HFFc6 (cell line): ENCODE measurements around the gene POLR3B. TPM values are rescaled to one million over a fixed set of nuclear protein-coding genes. Genes with fewer than 3 reads are reported as not detected.

ENCODE experiments used
- DNase-seq: peaks from one replicate; pipeline ENCODE4 v3.0.0-alpha.2; 2018
- H3K27ac Mint-ChIP-seq: 2 replicates; pipeline ENCODE4 v1.8.0; 2020; ENCODE audit warnings: mild to moderate bottlenecking, mixed read lengths
- H3K27me3 Mint-ChIP-seq: 2 replicates; pipeline ENCODE4 v1.8.0; 2021; ENCODE audit warnings: mild to moderate bottlenecking, moderate library complexity, mixed read lengths; ENCODE audit not compliant: insufficient read depth
- H3K36me3 Mint-ChIP-seq: 2 replicates; pipeline ENCODE4 v1.8.0; 2021; ENCODE audit warnings: low read depth, mixed read lengths
- H3K4me1 Mint-ChIP-seq: 2 replicates; pipeline ENCODE4 v1.8.0; 2020; ENCODE audit warnings: low read depth, mixed read lengths
- H3K4me3 Mint-ChIP-seq: 2 replicates; pipeline ENCODE4 v1.8.0; 2020; ENCODE audit warnings: mild to moderate bottlenecking, moderate library complexity, mixed read lengths
- H3K9me3 Mint-ChIP-seq: 2 replicates; pipeline ENCODE4 v1.8.0; 2020; ENCODE audit warnings: mild to moderate bottlenecking, mixed read lengths
- CTCF ChIP-seq: fragments of 200-600 bp; sonication (generic); IDR thresholded peaks from 2 replicates; pipeline ENCODE4 v1.5.0; 2021; ENCODE audit warnings: antibody characterized with exemption, mild to moderate bottlenecking
- total RNA-seq, 6 experiments: library from RNA; stranded (reverse); fragmentation: NEBNext Ultra II Directional; extraction: Animal tissue kit (Norgen Biotek cat#: 25700); gene quantifications; 2 replicates in 1 of 6; 3 replicates in 5 of 6; pipeline ENCODE4 v1.2.3, GENCODE V29; 2021

POLR3B gene
- total RNA-seq, 6 experiments from 2014 or later = 16.4 to 18.8 (median 17.3) TPM

- no peaks in the 10 kb centered on the region for H3K9me3 Mint-ChIP-seq
- peaks cover 17% of the 10 kb centered on the region for H3K4me1 Mint-ChIP-seq
- no peak overlapping the region for H3K4me3 Mint-ChIP-seq
- DNase-seq = no peak
- H3K27me3 Mint-ChIP-seq = no peaks in the 10 kb centered on the region; the same call in 1 of the 2 replicates
- no peak overlapping the region for H3K27ac Mint-ChIP-seq
- no peak for TF ChIP-seq CTCF
- H3K36me3 Mint-ChIP-seq = peaks cover 6% of the 10 kb centered on the region; the same call in 1 of the 2 replicates
Measured at GRCh38 chr12:106359646-106360399, 2.3 kb downstream of the POLR3B start.

DNA sequence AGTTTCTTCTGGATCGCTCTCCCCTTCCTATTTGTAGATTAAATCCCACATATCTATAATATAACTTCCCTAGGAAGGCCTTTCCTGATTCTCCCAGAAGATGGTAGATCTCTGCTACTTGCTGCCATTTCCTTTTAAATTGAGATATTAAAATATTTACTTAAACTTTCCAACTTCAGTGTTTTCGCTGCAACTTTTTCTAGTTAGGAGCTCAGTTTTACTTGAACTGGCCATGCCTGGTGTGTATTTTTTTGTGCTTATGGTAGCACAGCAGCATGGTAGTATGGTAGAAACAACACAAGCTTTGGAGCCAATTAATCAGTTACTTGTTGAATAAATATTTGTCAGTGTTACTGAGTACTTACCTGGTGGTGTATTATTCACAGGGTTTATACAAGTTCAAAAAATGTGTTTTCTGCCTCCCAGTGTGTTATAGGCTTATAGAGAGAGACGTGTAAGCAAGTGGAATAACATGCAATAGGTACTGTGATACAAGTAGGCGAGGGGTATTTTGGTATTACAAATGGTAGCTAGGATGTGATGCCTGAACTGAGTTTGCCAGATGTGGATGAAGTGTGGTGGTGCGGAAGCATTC, 2.9 kb downstream of the POLR3B start:
- Mint-ChIP-seq H3K27ac (no peak overlapping the region), H3K27me3 (no peaks in the 10 kb centered on the region; the same call in 1 of the 2 replicates), H3K4me3 (no peak overlapping the region), H3K4me1 (peaks cover 17% of the 10 kb centered on the region), H3K36me3 (peaks cover 6% of the 10 kb centered on the region; the same call in 1 of the 2 replicates), H3K9me3 (no peaks in the 10 kb centered on the region)
- no peak for DNase-seq
- no peak for TF ChIP-seq CTCF

- Mint-ChIP-seq H3K36me3 (peaks cover 6% of the 10 kb centered on the region; the same call in 1 of the 2 replicates), H3K4me3 (no peak overlapping the region), H3K4me1 (peaks cover 7% of the 10 kb centered on the region), H3K9me3 (no peaks in the 10 kb centered on the region), H3K27ac (no peak overlapping the region), H3K27me3 (no peaks in the 10 kb centered on the region; the same call in 1 of the 2 replicates)
- no peak for DNase-seq
- no peak for TF ChIP-seq CTCF
Measured at GRCh38 chr12:106362971-106363370, 5.4 kb downstream of the POLR3B start.

DNA sequence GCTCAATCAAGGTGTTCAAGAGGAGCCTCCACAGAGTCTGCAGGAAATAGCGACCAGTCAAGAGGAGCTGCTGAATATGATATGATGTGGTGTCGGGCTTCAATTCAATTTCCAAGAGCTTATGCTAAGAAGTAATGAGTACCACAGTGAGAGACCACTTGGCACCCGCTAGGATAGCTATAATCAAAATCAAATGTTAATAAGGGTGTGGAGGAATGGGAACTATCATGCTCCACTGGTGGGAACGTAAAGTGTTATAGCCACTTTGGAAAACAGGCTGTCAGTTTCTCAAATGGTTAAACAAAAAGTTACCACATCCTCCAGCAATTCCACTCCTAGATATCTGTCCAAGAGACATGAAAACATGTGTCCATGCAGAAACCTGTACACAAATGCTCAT, 6.7 kb downstream of the POLR3B start:
- Mint-ChIP-seq H3K4me1 (peaks cover 9% of the 10 kb centered on the region), H3K27ac (no peak overlapping the region), H3K36me3 (no peaks in the 10 kb centered on the region), H3K27me3 (no peaks in the 10 kb centered on the region), H3K9me3 (no peaks in the 10 kb centered on the region), H3K4me3 (no peak overlapping the region)
- DNase-seq = no peak
- TF ChIP-seq CTCF = no peak

DNA sequence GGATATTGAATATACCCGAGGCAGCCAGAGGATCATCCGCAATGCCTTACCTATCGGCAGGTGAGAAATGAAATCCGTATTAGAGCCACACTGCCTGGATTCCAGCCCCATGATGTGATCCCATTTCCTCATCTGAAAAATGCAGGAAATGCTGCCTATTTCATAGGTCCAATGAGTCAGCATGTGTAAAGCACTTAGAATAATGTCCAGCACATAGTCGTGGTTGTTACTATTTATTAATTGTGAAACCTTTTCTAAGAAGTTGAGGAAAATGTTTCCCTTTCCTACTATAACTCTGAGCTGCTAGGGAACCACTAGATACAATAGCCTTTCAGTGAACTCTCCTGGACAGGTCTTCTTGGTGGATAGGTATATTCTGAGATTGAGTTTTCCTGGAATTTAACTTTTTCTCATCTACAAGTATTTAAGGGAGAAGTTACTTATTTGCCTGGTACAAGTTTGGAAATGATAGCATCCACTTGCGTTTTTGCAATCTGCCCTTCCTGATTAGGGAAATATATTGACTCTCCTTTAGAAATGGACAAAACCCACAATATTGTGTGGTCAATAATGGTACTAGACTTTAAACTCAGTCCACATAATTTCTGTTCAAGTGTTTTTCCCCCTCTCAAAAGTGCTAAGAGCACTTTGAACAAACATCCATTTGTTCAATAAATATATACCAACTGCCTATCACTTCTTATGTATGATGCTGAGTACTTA, 12.2 kb downstream of the POLR3B start:
- H3K4me1 Mint-ChIP-seq = peaks cover 21% of the 10 kb centered on the region
- H3K27ac Mint-ChIP-seq = peak overlapping the region; percentile 88
- peak overlapping the region; percentile 49 for H3K4me3 Mint-ChIP-seq
- no peaks in the 10 kb centered on the region for H3K27me3 Mint-ChIP-seq
- TF ChIP-seq CTCF = no peak
- H3K36me3 Mint-ChIP-seq = peaks cover 11% of the 10 kb centered on the region
- H3K9me3 Mint-ChIP-seq = peaks cover 4% of the 10 kb centered on the region; the same call in 1 of the 2 replicates
- peak; percentile 72 for DNase-seq
